DMS79 treated with DMSO at 0.1 percent for 48 hours (cell line): ENCODE results near the gene UFL1.
"Not testable (repeated sequence)": the region's sequence is repeated elsewhere in the genome, so short reads cannot be mapped to it uniquely, and the experiment has no call there.

ENCODE experiments used
- DNase-seq: peaks from one replicate; lab custom pipeline; 2025; lab: John Stamatoyannopoulos, UW

Gene UFL1

DNA sequence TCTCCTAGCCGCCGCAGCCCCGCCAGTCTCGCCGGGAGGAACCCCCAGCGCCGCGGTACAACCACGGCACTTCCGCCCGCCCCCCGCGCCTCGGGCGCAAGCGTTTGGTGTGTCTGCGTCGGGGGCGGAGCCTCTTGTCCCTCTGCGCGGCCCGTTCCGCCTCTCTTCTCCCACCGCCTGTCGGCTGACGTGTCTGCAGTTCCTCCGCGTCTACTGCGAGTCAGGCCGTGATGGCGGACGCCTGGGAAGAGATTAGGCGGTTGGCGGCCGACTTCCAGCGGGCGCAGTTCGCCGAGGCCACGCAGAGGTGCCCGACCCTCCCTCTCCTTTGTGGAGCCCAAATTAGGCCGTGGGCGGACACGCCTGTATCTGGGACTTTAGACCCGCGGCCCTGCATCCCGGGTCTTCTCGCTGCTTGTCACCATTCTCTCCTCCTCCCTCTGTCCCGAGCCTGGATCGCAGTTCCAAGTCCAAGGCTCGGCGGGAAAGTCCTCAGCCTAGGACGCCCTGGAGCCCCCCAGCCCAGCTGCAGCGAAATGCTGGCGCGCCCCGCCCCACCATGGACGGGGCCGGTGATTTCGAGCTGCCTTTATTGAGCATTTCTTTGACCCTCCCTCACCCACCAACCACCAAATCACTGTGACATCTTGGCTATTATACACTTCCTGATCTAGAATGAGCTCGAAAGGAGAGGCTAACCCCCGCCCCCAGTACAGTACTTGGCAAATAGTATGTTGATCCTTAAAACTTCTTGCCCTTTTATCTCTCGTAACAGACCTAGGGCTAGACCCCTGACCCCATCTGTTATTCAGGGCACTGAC lies at the start of gene UFL1:
Gene UFL1, plus strand, starts transcription at position 163 of the 821 bp plus-strand sequence. Its CDS starts 68 bp downstream, at position 231.
- DNase-seq, result peak; percentile 91

DNA sequence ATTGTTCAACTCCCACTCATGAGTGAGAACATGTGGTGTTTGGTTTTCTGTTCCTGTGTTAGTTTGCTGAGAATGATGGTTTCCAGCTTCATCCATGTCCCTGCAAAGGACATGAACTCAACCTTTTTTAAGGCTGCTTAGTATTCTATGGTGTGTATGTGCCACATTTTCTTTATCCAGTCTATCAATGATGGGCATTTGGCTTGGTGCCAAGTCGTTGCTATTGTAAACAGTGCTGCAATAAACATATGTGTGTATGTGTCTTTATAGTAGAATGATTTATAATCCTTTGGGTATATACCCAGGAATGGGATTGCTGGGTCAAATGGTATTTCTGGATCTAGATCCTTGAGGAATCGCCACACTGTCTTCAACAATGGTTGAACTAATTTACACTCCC lies 49.3 kb upstream of the UFL1 start:
- DNase-seq, result not testable (repeated sequence)

DNA sequence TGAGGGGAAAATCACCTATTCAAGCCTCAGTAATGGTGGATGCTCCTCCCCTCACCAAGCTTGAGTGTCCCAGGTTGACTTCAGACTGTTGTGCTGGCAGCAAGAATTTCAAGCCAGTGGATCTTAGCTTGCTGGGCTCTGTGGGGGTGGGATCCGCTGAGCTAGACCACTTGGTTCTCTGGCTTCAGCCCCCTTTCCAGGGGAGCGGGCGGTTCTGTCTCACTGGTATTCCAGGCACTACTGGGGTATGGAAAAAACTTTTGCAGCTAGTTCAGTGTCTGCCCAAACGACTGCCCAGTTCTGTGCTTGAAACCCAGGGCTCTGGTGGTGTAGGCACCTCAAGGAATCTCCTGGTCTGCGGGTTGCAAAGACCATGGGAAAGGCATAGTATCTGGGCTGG lies 42.9 kb upstream of the UFL1 start:
- DNase-seq, result no peak

GRCh38 chr6:96491926-96492325 lies 29.7 kb upstream of the UFL1 start:
- DNase-seq, result no peak

GRCh38 chr6:96499781-96500180 lies 21.8 kb upstream of the UFL1 start:
- DNase-seq, result no peak

DNA sequence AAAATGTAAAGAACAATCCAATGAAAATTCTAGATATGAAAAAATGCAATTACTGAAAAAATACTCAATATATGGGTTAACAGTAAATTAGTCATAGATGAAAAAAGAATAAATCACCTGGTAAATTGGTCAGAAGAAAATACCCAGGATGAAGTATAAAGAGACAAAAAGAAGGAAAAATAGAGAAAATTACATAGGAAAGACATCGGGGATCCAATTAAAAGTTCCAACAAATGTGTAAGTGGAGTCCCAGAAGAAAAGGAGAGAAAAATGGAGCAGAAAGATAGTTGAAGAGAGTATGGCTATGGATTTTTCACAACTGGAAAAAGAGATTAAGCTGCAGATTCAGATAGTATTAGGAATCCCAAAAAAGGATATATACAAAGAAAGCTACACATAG lies 18.7 kb upstream of the UFL1 start:
- no peak for DNase-seq

DNA sequence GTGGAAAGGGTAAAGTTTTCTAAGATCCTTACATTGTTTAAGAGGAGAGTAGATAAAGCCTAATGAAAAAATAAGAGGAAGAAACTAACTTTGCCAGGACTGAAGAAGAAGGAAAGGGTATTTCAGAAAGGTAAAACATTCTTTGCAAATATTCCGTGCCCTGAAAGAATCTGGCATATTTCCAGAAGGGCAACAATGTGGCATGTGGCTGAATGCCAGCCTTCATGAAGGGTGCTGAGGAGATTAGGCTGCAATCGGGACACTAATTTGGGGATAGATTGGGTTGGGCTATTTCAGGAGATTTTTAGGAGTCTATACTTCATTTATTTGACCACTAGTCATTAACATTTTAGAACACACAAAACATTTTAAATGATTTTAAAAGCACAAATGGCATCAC lies 16.2 kb upstream of the UFL1 start:
- DNase-seq, result no peak

DNA sequence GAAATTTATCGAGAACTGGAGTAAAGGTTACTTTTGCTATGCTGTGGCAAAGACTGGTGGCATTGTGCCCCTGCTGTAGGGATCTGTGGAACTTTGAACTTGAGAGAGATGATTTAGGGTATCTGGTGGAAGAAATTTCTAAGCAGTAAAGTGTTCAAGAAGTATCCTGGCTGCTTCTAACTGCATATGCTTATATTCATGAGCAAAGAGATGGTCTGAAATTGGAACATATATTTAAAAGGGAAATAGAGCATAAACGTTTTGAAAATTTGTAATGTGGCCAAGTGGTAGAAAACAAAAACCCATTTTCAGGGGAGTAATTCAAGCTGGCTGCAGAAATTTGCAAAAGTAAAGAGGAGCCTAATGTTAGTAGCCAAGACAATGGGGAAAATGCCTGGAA lies 12.3 kb upstream of the UFL1 start:
- DNase-seq, result no peak

GRCh38 chr6:96520171-96521115 lies 1.2 kb upstream of the UFL1 start:
- DNase-seq, result no peak

DNA sequence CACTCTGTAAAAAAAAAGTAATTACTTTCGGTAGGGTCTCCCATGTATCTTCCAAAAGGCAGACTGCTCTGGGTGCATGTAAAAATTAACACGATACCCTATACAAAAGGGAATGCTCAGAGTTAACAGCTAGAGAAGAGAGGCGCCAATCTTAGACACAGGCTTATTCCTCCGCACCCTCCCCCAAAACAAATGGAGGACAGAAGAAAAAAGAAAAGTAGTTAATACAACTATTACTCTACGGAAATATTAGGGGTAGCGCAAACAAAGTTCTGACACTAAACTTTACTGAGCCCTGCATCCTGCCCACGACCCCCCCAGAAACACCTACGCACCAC lies 331 bp upstream of the UFL1 start:
- no peak for DNase-seq

DNA sequence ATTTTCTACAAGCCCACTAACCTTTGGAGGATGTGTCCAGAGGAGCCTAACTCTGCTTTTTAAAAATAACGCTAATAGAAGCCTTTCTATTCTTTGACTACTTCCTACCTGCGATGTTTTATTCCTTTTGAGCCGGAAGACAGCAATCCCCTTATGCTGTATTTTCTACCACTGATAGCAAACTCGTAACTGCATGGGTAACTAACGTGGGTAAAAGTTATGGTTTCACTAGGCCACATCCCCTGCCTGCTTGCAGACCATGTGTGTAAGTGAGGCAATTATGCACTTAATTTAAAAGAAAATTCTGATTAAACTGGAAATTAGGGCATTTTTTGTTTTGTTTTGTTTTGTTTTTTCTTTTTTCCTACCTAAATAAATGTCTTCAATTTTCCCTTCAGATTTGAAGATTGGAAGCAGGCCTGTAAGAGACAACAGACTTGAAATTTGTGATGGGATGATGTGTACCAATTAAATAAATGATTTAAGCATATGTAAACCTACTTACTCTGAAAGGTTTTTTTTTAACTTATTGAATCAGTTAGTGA lies 931 bp downstream of the UFL1 start:
- DNase-seq, result peak; percentile 57

GRCh38 chr6:96528193-96528592 lies 6.6 kb downstream of the UFL1 start:
- DNase-seq, result no peak

GRCh38 chr6:96532399-96532798 lies 10.8 kb downstream of the UFL1 start:
- no peak for DNase-seq

DNA sequence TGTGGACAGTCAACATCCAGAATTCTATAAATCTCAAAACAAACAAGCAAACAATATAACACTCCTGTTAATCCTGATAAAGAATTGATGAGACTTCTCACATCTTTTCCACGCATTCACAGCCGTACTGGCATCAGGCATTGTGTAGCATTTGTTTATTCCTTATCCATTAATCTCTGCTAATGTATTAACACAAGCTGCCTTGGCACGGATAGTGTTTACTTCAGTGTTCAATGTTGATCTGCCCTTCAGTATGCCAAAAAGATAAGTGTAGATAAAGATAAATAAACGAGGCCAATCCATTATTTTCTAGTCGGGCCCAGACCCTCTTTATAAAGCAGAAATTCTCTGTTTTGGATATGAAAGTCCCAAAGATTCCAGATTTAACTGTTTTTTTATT lies 16.1 kb downstream of the UFL1 start:
- DNase-seq, result no peak

GRCh38 chr6:96542702-96543101 lies 21.1 kb downstream of the UFL1 start:
- DNase-seq, result no peak

GRCh38 chr6:96545882-96546281 lies 24.3 kb downstream of the UFL1 start:
- DNase-seq, result no peak

DNA sequence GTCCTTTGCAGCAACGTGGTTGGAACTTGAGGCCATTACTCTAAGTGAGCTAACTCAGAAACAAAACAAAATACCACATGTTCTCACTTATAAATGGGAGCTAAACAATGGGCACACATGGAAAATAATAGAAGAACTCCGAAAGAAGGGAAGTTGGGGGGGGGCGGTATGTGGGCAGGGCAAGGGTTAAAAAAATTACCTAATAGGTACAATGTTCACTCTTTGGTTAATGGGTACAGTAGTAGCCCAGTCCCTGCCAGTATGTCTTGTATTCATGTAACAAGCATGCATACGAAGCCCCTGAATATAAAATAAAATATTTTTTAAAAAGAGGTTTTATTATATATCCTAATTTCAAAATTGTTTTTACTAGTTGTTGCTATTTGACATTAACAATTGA lies 26.0 kb downstream of the UFL1 start:
- no peak for DNase-seq

DNA sequence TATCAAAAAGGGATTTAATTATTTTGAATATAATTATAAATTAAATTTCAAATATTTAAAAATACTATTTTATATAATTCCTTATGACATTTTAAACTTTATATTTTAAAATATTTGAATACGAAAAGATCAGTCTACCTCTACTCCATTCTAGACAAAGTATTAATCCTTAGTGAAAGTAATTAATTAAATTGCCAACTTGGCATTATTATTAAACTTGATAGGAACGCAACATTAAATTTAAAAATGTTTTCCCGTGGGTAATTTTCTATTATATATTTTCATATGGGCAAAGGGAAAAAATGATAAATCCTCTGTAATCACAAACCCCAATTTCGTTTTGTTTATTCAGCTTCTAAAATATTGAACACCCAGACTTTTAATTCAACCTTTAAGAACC lies 33.0 kb downstream of the UFL1 start:
- no peak for DNase-seq

GRCh38 chr6:96559740-96560139 lies 38.1 kb downstream of the UFL1 start:
- not testable (repeated sequence) for DNase-seq

DNA sequence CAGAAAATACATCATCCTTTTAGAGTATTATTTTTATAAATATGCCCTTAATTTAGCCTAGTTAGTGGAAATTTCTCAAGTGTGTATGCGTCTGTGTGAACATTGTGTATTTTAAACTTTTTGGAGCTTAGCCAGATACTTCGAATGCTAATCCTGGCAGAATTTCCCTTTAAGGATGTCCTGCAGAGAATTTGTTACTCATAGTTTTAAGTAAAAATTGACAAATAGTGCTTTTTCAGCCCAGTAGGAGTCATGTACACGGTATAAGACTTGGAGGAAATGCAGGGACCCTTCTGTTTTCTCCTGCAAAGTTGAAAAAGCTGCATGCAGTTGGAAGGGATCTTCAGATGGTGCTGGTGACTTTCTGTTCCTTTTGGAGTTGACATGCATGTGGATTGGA lies 41.3 kb downstream of the UFL1 start, which contains the start of gene FHL5:
Gene FHL5, plus strand, starts transcription at position 243 of the 400 bp plus-strand sequence. CDS start 40,486 bp downstream, outside the sequence.
- no peak for DNase-seq

DNA sequence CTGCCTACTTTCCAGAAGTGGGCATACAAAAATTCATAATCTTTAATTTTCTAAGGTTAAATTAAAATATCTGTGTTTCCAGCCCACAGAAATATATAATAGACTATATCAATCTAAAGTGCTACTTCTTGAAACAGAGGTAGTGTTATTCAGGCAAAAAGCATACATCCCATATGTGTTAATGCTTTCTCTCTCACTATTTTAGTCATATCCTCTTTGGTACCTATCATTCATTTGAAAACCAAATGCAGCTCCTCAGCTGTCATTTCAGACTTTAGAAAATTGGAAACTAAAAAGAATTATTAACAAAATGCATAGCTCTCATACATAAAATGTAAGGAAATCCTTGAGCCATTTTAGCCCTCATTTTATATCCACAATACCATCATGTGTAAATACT lies 42.2 kb downstream of the UFL1 start:
- DNase-seq, result no peak

- no peak for DNase-seq
These were observed 48.4 kb downstream of the UFL1 start for GRCh38 chr6:96570053-96570452.

GRCh38 chr6:96571551-96571950 lies 49.9 kb downstream of the UFL1 start:
- DNase-seq, result no peak
